Fibroblast of skin of scalp (primary cell): ENCODE data around the gene SMCR8.
"Not testable (repeated sequence)": the region's sequence is repeated elsewhere in the genome, so short reads cannot be mapped to it uniquely, and the experiment has no call there.

Experiments used
- DNase-seq: peaks from one replicate; pipeline ENCODE4 v3.0.0-alpha.2; 2013

SMCR8 gene

DNA sequence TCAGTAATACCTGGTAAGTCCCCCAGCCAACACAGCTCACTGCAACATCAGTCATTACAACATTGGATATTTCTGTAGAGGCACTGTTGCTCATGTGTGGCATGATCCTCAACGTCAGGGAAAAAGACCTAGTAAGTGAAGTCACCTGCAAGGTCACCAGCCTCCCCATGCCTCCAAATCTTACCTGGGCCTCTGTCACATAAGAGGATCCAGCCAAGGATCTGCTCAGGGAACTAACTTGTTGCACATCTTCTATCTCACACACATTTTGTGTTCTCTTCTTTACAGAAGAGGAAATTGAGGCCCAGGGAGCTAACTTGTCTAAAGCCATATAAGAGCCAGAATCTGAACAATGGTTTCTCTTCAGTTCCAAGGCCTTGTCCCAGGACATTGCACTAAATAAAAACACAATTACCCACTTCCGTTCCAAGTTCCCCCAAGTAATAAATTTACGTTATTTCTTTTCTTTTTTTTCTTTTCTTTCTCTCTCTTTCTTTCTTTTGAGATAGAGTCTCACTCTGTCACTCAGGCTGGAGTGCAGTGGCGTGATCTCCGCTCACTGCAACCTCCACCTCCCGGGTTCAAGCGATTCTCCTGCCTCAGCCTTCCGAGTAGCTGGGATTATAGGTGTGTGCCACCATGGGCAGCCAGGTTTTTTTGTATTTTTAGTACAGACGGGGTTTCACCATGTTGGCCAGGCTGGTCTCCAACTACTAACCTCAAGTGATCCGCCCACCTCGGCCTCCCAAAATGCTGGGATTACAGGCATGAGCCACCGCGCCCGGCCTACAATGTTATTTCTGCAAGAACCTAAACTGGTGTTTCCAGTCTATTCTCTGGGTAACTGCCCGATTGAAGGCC lies 47.0 kb downstream of the SMCR8 start:
- DNase-seq: no peak

DNA sequence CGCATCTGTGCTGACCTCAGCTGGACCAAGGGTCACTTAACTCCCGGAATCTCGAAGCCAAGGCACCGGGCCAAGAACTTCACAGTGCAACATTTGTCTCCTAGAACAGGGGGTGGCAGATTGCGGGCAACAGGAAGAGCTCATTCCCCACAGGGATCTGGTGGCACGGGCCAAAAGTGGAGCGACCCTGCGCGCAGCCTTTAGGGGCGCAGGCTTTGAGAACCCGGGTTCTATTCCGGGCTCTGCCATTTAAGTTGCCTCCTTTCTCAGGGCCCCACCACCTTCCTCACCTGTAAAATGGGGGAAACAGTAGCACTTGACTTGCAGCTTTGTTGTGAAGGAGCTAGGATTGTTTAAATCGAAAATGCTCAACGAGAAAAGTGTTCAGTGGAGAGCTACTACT lies 47.6 kb downstream of the SMCR8 start:
- peak; percentile 2 for DNase-seq

DNA sequence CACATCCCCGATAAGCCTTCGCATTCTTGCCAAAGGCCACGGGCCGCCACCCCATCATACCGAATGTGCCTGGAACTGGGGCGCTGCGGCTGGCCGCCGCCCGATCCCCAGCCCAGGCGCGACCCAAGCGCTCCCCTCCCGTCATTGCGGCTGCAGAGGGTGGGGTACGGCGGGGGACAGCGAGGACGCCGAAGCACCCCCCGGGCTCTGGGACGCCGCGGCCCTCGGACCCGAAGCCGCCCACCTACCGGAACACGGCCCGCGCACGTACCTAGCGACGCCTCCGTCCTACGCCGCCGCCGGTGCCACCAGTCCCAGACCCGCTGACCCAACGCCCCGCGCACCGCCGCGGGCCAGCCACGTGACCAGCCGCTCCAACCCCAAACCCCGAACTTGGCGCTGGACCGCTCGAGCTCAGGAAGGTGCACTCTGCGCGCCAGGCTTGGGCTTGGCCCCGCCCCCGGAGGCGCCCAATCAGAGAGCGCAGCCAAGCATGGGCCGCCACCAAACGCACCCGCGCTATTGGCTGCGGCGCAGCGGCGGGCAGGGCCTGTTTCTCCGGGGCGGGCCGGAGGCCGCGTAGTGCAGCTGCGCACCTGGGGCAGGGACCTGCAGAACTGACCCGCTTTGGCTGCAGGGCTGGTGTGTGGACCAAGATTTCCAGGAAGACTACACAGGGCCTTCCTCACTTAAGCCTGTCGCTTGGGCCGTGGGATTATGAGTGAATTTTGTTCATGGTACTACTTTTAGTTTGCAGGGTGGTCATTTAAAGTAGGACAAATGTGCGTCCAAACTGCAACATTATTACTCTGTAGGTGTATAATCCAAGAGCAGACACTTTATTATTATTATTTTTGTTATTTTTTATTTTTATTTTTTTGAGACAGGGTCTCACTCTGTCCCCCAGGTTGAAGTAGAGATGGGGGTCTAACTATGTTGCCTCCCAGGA lies 48.3 kb downstream of the SMCR8 start, which contains the start of gene SHMT1:
TSS of gene SHMT1 (minus strand) at position 450 of the 949 bp plus-strand sequence. CDS start 7,569 bp downstream, outside the sequence.
- peak; percentile 83 for DNase-seq

DNA sequence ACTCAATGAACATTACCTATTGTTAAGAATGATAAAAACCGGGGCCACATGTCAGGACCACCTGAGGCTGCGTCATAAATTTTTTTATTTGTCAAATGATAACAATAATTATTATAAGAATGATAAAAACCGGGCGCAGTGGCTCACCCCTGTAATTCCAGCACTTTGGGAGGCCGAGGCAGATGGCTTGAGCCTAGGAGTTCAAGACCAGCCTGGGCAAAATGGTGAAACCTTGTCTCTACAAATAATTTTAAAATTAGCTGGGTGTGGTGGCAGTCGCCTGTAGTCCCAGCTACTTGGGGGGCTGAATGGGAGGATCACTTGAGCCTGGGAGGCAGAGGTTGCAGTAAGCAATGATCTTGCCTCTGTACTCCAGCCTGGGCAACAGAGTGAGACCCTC lies 49.1 kb downstream of the SMCR8 start:
- no peak for DNase-seq

DNA sequence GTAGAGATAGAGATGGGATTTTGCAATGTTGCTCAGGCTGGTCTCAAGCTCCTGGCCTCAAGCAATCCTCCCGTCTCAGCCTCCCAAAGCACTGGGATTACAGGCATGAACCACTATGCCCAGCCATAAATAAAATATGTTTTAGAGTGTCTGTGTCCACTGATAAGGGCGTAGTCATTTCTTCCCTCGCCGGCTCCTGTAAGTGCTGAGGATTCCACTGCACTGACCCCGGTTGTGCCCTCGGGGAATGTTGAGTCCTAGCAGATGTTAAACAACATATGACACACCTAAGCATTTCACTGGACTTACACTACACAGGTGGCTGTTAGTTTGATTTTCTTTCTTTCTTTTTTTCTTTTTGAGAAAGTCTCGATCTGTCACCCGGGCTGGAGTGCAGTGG lies 53.9 kb downstream of the SMCR8 start:
- no peak for DNase-seq

DNA sequence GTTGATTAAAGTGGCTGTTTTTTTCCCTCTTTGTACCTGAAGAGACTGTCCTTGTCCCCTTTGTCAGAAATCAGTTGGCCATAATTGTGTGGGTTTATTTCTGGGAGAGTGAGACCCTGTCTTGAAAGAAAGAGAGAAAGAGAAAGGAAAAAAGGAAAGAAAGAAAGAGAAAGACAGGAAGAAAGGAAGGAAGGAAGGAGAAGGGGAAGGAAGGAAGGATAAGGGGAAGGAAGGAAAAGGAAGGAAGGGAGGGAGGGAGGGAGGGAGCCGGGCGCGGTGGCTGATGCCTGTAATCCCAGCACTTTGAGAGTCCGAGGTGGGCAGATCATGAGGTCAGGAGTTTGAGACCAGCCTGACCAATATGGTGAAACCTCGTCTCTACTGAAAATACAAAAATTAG lies 55.7 kb downstream of the SMCR8 start:
- DNase-seq: no peak

DNA sequence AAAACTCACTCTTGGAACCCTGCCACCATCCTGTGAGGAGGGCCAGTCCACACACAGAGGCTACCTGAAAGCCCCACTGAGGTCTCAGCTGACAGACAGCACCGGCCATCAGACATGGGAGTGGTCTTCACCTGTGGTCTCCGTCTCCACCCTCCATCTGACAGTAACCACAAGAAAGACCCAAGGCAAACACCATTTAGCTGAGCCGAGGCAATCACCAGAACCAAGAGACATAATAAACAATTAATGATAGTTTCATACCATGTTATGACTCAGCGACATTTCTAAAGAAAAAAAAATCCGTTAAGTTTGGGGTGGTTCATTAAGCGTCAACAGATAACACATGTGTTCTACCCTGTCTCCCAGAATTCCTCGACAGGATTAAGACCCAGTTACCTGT lies 56.4 kb downstream of the SMCR8 start:
- DNase-seq: no peak

DNA sequence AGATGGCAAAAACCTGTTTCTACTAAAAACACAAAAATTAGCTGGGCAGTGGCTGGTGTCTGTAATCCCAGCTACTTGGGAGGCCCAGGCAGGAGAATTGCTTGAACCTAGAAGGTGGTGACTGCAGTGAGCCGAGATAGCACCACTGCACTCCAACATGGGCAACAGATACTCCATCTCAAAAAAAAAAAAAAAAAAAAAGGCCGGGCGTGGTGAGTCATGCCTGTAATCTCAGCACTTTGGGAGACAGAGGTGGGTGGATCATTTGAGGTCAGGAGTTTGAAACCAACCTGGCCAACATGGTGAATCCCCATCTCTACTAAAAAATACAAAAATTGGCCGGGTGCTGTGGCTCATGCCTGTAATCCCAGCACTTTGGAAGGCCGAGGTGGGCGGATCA lies 58.1 kb downstream of the SMCR8 start:
- not testable (repeated sequence) for DNase-seq

DNA sequence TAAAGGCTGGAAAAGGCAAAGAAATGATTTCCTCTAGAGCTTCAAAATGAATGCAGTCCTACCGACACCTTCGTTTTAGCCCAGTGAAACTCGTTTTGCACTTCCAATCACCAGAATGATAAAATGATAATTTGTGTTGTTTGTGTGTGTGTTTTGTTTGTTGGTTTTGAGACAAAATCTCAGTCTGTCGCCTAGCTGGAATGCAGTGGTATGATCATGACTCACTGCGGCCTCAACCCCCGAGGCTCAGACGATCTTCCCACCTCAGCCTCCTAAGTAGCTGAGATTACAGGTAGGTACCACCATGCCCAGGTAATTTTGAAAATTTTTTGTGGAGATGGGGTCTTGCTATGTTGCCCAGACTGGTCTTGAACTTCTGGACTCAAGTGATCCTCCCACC lies 59.1 kb downstream of the SMCR8 start:
- no peak for DNase-seq
